Stomach (tissue), 4 donors: Measurements from ENCODE around the gene TWF2.

Experiments used
- EP300 ChIP-seq: sonication (generic); formaldehyde crosslinking; IDR thresholded peaks from one replicate; pipeline ENCODE4 v1.6.1; 2017; ENCODE audit warnings: antibody characterized with exemption
- TF ChIP-seq, protein P1 (sequence below), 7 experiments: fragments of 450-650 bp in 4 of 7; fragments of 200-600 bp in 3 of 7; sonication (generic) in 3 of 7; IDR thresholded peaks; one replicate each; pipeline ENCODE4 v1.5.1; 2016 to 2019; ENCODE audit warnings: antibody characterized with exemption in 7 of 7, control low read depth in 2 of 7, mild to moderate bottlenecking in 1 of 7

DNA sequence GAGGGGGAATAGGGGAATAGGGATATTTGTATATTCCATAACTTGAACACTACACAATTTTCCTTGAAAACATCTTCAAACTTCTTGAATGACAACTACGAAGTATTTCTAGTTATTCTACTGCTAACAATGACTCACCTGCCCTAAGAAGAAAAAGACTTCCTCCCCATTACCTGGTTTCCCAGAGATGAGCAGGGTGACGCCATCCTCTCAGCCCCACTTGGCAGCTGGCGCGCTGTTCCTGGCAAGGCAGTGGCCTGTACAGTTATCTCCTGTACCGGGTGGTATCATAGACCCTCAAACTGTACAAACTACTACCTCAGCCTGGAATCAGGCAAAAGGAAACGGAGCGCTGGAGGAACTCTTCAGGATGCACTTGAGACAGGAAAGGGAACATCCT lies 29.1 kb upstream of the TWF2 start:
- no peak for TF ChIP-seq EP300
- TF ChIP-seq, protein P1, sequence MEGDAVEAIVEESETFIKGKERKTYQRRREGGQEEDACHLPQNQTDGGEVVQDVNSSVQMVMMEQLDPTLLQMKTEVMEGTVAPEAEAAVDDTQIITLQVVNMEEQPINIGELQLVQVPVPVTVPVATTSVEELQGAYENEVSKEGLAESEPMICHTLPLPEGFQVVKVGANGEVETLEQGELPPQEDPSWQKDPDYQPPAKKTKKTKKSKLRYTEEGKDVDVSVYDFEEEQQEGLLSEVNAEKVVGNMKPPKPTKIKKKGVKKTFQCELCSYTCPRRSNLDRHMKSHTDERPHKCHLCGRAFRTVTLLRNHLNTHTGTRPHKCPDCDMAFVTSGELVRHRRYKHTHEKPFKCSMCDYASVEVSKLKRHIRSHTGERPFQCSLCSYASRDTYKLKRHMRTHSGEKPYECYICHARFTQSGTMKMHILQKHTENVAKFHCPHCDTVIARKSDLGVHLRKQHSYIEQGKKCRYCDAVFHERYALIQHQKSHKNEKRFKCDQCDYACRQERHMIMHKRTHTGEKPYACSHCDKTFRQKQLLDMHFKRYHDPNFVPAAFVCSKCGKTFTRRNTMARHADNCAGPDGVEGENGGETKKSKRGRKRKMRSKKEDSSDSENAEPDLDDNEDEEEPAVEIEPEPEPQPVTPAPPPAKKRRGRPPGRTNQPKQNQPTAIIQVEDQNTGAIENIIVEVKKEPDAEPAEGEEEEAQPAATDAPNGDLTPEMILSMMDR (IDR thresholded peaks at IDR 0.05) = no peak
